ENCODE measurements around the gene MYH15. TPM values are rescaled to one million over a fixed set of nuclear protein-coding genes. Genes with fewer than 3 reads are reported as not detected.

Gene MYH15
- polyA plus RNA-seq, 1 donor from 2014 or later: 0.71 TPM

GRCh38 chr3:108404368-108404767 is 106.0 kb downstream of the MYH15 start:
- Histone ChIP-seq H3K36me3 (ENCODE audit: insufficient read depth, low read length) (no peaks in the 10 kb centered on the region), H3F3A (ENCODE audit: insufficient read depth, low read length, poor library complexity, severe bottlenecking) (no peaks in the 10 kb centered on the region), H3K27ac (ENCODE audit: low read length) (peak overlapping the region; percentile 77), H3K27me3 (ENCODE audit: insufficient read depth, low read depth, low read length) (no peaks in the 10 kb centered on the region), H3K79me2 (replicated peaks; ENCODE audit: insufficient read depth, low read length) (no peaks in the 10 kb centered on the region), H3K9me3 (ENCODE audit: low read length) (no peaks in the 10 kb centered on the region), H4K20me1 (ENCODE audit: insufficient read depth) (no peaks in the 10 kb centered on the region), H3K9ac (ENCODE audit: low read length) (no peak overlapping the region), H3K4me2 (ENCODE audit: low read length) (peak overlapping the region; percentile 18), H3K9me2 (ENCODE audit: insufficient read depth, low read length) (no peaks in the 10 kb centered on the region), H2AFZ (ENCODE audit: low read depth, low read length) (no peak overlapping the region), H3K4me3 (ENCODE audit: low read length) (peak overlapping the region; percentile 30)
- TF ChIP-seq MXI1 (conservative IDR thresholded peaks at IDR 0.05; ENCODE audit: poor library complexity, severe bottlenecking) (no peak), CTCF (IDR thresholded peaks at IDR 0.05; ENCODE audit: poor library complexity, severe bottlenecking) (no peak), EZH2 (IDR thresholded peaks at IDR 0.05; ENCODE audit: borderline replicate concordance, insufficient read depth, low read length, poor library complexity, severe bottlenecking) (no peak), RAD21 (conservative IDR thresholded peaks at IDR 0.05) (no peak), SMC3 (conservative IDR thresholded peaks at IDR 0.05; ENCODE audit: poor library complexity) (no peak), EP300 (conservative IDR thresholded peaks at IDR 0.05; ENCODE audit: poor library complexity, severe bottlenecking) (no peak), POLR2AphosphoS5 (IDR thresholded peaks at IDR 0.05) (no peak), TAF1 (IDR thresholded peaks at IDR 0.05; ENCODE audit: low read depth) (no peak), REST (IDR thresholded peaks at IDR 0.05; ENCODE audit: borderline replicate concordance) (no peak)

DNA sequence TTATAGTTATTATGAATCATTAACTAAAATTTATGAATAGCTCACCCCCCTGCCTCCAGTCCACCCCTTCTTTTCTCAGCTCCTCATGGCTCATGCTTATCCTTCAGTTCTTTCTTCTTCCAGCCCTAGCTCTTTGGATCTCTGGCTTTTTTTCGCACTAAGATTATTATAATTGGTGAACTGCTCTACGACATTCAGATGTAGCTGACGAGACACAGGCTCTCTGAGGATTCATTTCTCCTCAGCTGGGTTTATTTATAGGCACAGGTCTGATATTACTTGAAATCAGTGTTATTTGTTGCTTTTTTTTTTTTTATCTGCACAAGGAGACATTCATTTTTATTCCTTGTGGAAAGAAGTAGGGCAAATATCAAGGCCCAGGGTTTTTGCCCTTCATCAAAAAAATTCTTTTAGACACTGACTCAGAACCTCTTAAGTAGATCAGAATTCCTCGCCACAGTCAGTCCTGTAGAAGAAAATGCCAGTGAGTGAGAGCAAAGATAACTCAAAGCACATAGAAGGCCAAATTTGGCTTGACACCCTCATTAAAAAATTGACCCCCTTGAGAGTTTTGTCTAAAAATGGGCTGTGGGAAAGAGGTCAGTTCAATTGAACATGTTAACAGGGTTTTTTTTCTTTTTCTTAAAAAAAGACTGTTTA is 106.6 kb downstream of the MYH15 start:
- Histone ChIP-seq H2AFZ (ENCODE audit: low read depth, low read length) (no peak overlapping the region), H3K27me3 (ENCODE audit: insufficient read depth, low read depth, low read length) (no peaks in the 10 kb centered on the region), H3F3A (ENCODE audit: insufficient read depth, low read length, poor library complexity, severe bottlenecking) (no peaks in the 10 kb centered on the region), H3K36me3 (ENCODE audit: insufficient read depth, low read length) (no peaks in the 10 kb centered on the region), H4K20me1 (ENCODE audit: insufficient read depth) (no peaks in the 10 kb centered on the region), H3K79me2 (replicated peaks; ENCODE audit: insufficient read depth, low read length) (no peaks in the 10 kb centered on the region), H3K27ac (ENCODE audit: low read length) (peak overlapping the region; percentile 77), H3K4me2 (ENCODE audit: low read length) (peak overlapping the region; percentile 32), H3K9ac (ENCODE audit: low read length) (peak overlapping the region; percentile 28), H3K9me3 (ENCODE audit: low read length) (no peaks in the 10 kb centered on the region), H3K9me2 (ENCODE audit: insufficient read depth, low read length) (no peaks in the 10 kb centered on the region), H3K4me3 (ENCODE audit: low read length) (peak overlapping the region; percentile 30)
- TF ChIP-seq REST (IDR thresholded peaks at IDR 0.05; ENCODE audit: borderline replicate concordance) (peak; percentile 22), POLR2AphosphoS5 (IDR thresholded peaks at IDR 0.05) (peak; percentile 23), CTCF (IDR thresholded peaks at IDR 0.05; ENCODE audit: poor library complexity, severe bottlenecking) (no peak)
